ENCODE data around the gene FAM209B.

- TF ChIP-seq POLR2A (IDR thresholded peaks at IDR 0.05; ENCODE audit: low read depth, low read length) = no peak
- no peak for TF ChIP-seq TAF1 (IDR thresholded peaks at IDR 0.05; ENCODE audit: borderline replicate concordance, low read depth, low read length)
Measured at GRCh38 chr20:56542489-56543030, 9.5 kb downstream of the FAM209B start.
